ENCODE data around the gene NPPC.

DNA sequence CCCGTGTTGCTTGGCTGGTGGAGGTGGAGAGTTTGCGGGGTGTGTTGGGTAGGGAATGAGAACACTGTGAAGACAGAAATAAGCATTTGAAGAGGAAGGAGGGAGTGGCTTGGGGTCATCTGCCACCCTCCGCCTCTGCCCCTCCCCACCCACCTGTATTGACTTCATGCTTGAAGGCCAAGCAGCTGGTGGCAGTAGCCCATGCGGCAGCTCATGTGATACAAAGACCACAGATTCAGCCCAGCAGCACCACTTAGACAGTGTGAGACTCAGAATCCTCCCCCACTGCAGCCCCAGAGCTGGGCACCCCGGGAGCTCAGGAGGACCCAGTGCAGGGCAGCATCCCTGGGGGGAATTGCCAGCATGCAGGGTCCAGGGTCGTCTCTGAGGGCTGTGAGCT is 15.4 kb downstream of the NPPC start:
- no peak for TF ChIP-seq EZH2 (IDR thresholded peaks at IDR 0.05; ENCODE audit: insufficient read depth, poor library complexity, severe bottlenecking)
- TF ChIP-seq EZH2phosphoT487 (IDR thresholded peaks at IDR 0.05; ENCODE audit: insufficient read depth, low read depth) = no peak

All from GM23248 (cell line).